ENCODE results near the gene WARS2.

WARS2 gene

GRCh38 chr1:118990513-118991152 lies 149.8 kb downstream of the WARS2 start:
- TF ChIP-seq CREB1 (IDR thresholded peaks at IDR 0.05; ENCODE audit: low read depth) (no peak), TCF12 (IDR thresholded peaks at IDR 0.05; ENCODE audit: low read depth) (no peak), EGR1 (IDR thresholded peaks at IDR 0.05) (no peak), YY1 (IDR thresholded peaks at IDR 0.05; ENCODE audit: low read depth) (no peak), FOXM1 (IDR thresholded peaks at IDR 0.05; ENCODE audit: borderline replicate concordance, low read depth) (no peak), ZBTB7A (IDR thresholded peaks at IDR 0.05; ENCODE audit: low read depth) (no peak), TAF1 (IDR thresholded peaks at IDR 0.05; ENCODE audit: low read depth) (no peak), MAX (IDR thresholded peaks at IDR 0.05) (no peak), EP300 (IDR thresholded peaks at IDR 0.05; ENCODE audit: borderline replicate concordance) (no peak), RAD21 (IDR thresholded peaks at IDR 0.05; ENCODE audit: low read depth) (no peak), USF1 (IDR thresholded peaks at IDR 0.05) (no peak)

GRCh38 chr1:118989878-118990378 lies 150.5 kb downstream of the WARS2 start:
- no peak for TF ChIP-seq EGR1 (IDR thresholded peaks at IDR 0.05)
- TF ChIP-seq MAX (IDR thresholded peaks at IDR 0.05), result no peak
- TF ChIP-seq FOXM1 (IDR thresholded peaks at IDR 0.05; ENCODE audit: borderline replicate concordance, low read depth), result no peak
- TF ChIP-seq ZBTB7A (IDR thresholded peaks at IDR 0.05; ENCODE audit: low read depth), result no peak
- TF ChIP-seq TCF12 (IDR thresholded peaks at IDR 0.05; ENCODE audit: low read depth), result no peak

GRCh38 chr1:118989006-118989815 lies 151.2 kb downstream of the WARS2 start:
- TF ChIP-seq YY1 (IDR thresholded peaks at IDR 0.05; ENCODE audit: low read depth), result no peak
- no peak for TF ChIP-seq EGR1 (IDR thresholded peaks at IDR 0.05)
- TF ChIP-seq FOXM1 (IDR thresholded peaks at IDR 0.05; ENCODE audit: borderline replicate concordance, low read depth), result no peak
- TF ChIP-seq TEAD4 (IDR thresholded peaks at IDR 0.05), result no peak
- TF ChIP-seq REST (IDR thresholded peaks at IDR 0.05; ENCODE audit: low read depth), result no peak
- TF ChIP-seq ZBTB7A (IDR thresholded peaks at IDR 0.05; ENCODE audit: low read depth), result no peak
- TF ChIP-seq EP300 (IDR thresholded peaks at IDR 0.05; ENCODE audit: borderline replicate concordance), result no peak
- TF ChIP-seq MAX (IDR thresholded peaks at IDR 0.05), result no peak
- TF ChIP-seq TAF1 (IDR thresholded peaks at IDR 0.05; ENCODE audit: low read depth), result no peak
- TF ChIP-seq USF1 (IDR thresholded peaks at IDR 0.05), result no peak
- TF ChIP-seq CEBPB (IDR thresholded peaks at IDR 0.05), result no peak
- TF ChIP-seq TCF12 (IDR thresholded peaks at IDR 0.05; ENCODE audit: low read depth), result no peak
- no peak for TF ChIP-seq NFIC (IDR thresholded peaks at IDR 0.05)

- TF ChIP-seq ZBTB7A (IDR thresholded peaks at IDR 0.05; ENCODE audit: low read depth), result no peak
- TF ChIP-seq TEAD4 (IDR thresholded peaks at IDR 0.05), result no peak
- no peak for TF ChIP-seq EGR1 (IDR thresholded peaks at IDR 0.05)
- TF ChIP-seq CEBPB (IDR thresholded peaks at IDR 0.05), result no peak
- TF ChIP-seq RAD21 (IDR thresholded peaks at IDR 0.05; ENCODE audit: low read depth), result no peak
- no peak for TF ChIP-seq YY1 (IDR thresholded peaks at IDR 0.05; ENCODE audit: low read depth)
- TF ChIP-seq TAF1 (IDR thresholded peaks at IDR 0.05; ENCODE audit: low read depth), result no peak
- TF ChIP-seq CREB1 (IDR thresholded peaks at IDR 0.05; ENCODE audit: low read depth), result no peak
- TF ChIP-seq EP300 (IDR thresholded peaks at IDR 0.05; ENCODE audit: borderline replicate concordance), result no peak
- TF ChIP-seq USF1 (IDR thresholded peaks at IDR 0.05), result no peak
- TF ChIP-seq NFIC (IDR thresholded peaks at IDR 0.05), result no peak
- no peak for TF ChIP-seq MAX (IDR thresholded peaks at IDR 0.05)
- no peak for TF ChIP-seq REST (IDR thresholded peaks at IDR 0.05; ENCODE audit: low read depth)
- no peak for TF ChIP-seq FOXM1 (IDR thresholded peaks at IDR 0.05; ENCODE audit: borderline replicate concordance, low read depth)
- no peak for TF ChIP-seq TCF12 (IDR thresholded peaks at IDR 0.05; ENCODE audit: low read depth)
Observed at GRCh38 chr1:118988186-118989005, 152.1 kb downstream of the WARS2 start, which contains the start of gene TBX15. TSS of gene TBX15 (minus strand) at chr1:118988343. CDS start at chr1:118987795, 548 bp downstream.
